Aorta (tissue), 4 donors: Measurements from ENCODE around the gene CAMK2A. TPM values are rescaled to one million over a fixed set of nuclear protein-coding genes. Genes with fewer than 3 reads are reported as not detected.

Source experiments
- polyA plus RNA-seq, 2 donors: library from polyadenylated mRNA; stranded (reverse); fragments of 200-250 nt; gene quantifications; one replicate each; pipeline ENCODE4 v1.2.3, GENCODE V29; 2013
- total RNA-seq, 2 donors: library from RNA; stranded (reverse); fragmentation: NEBNext Ultra II Directional; extraction: Animal tissue kit (Norgen Biotek cat#: 25700); gene quantifications; one replicate each; pipeline ENCODE4 v1.2.1, GENCODE V29; 2021
- donor health status: healthy with polysubstance abuse.
- donor health status: Bipolar disorder and iron deficiency.
- donor health status: DM: no; HTN: no; CAD: no.
- donor health status: DM: yes; HTN: yes; CAD: no.

CAMK2A gene
- total and polyA plus RNA-seq, 4 donors = 0.13 to 0.36 (median 0.15) TPM; not detected in 1

Other genes with a start within 250 kb of the CAMK2A start
- gene CSF1R, start 203.2 kb downstream of the CAMK2A start, total RNA-seq = 100 to 1,000 TPM in 1 of 2 donors, 10 to 100 TPM in 1; 35.3 to 125 TPM
- gene CSF1R, start 203.2 kb downstream of the CAMK2A start, polyA plus RNA-seq = 10 to 100 TPM in 1 of 2 donors, 1 to 10 TPM in 1; 3.4 to 15.0 TPM
- gene PDGFRB, start 133.9 kb downstream of the CAMK2A start, total RNA-seq = 100 to 1,000 TPM; 217 to 360 TPM
- 100 to 1,000 TPM in 1 of 2 donors, 10 to 100 TPM in 1; 44.0 to 353 TPM for gene PDGFRB, start 133.9 kb downstream of the CAMK2A start, polyA plus RNA-seq
- gene CDX1, start 123.0 kb downstream of the CAMK2A start, total RNA-seq = not detected
- 10 to 100 TPM in 1 of 2 donors, under 1 TPM in 1; 0.69 to 30.2 TPM for gene CDX1, start 123.0 kb downstream of the CAMK2A start, polyA plus RNA-seq
- gene SLC6A7, start 99.7 kb downstream of the CAMK2A start, total RNA-seq = not detected
- under 1 TPM; 0.25 to 0.41 TPM for gene SLC6A7, start 99.7 kb downstream of the CAMK2A start, polyA plus RNA-seq
- gene ARSI, start 13.1 kb upstream of the CAMK2A start, total RNA-seq = 1 to 10 TPM in 1 of 2 donors, under 1 TPM in 1; 0.91 to 2.7 TPM
- gene ARSI, start 13.1 kb upstream of the CAMK2A start, polyA plus RNA-seq = not detected
- gene TCOF1, start 67.9 kb upstream of the CAMK2A start, total RNA-seq = 10 to 100 TPM; 26.2 to 27.8 TPM
- 10 to 100 TPM in 1 of 2 donors, 1 to 10 TPM in 1; 8.0 to 31.9 TPM for gene TCOF1, start 67.9 kb upstream of the CAMK2A start, polyA plus RNA-seq
- gene CD74, start 123.1 kb upstream of the CAMK2A start, total RNA-seq = 1,000 to 10,000 TPM in 1 of 2 donors, 100 to 1,000 TPM in 1; 677 to 1,639 TPM
- 100 to 1,000 TPM; 114 to 361 TPM for gene CD74, start 123.1 kb upstream of the CAMK2A start, polyA plus RNA-seq
- gene RPS14, start 160.0 kb upstream of the CAMK2A start, total RNA-seq = 1,000 to 10,000 TPM; 1,419 to 1,480 TPM
- 1,000 to 10,000 TPM; 3,586 to 6,043 TPM for gene RPS14, start 160.0 kb upstream of the CAMK2A start, polyA plus RNA-seq
- 100 to 1,000 TPM in 1 of 2 donors, 10 to 100 TPM in 1; 74.0 to 116 TPM for gene NDST1, start 218.4 kb upstream of the CAMK2A start, total RNA-seq
- 10 to 100 TPM; 10.4 to 12.1 TPM for gene NDST1, start 218.4 kb upstream of the CAMK2A start, polyA plus RNA-seq